GM06990 (cell line): ENCODE results near the gene CDH4.

Experiments
- DNase-seq: peaks from one replicate; pipeline ENCODE4 v3.0.0-alpha.2; 2011; ENCODE audit not compliant: insufficient read length; ENCODE audit errors: extremely low read depth
- H3K27me3 ChIP-seq: replicated peaks from 2 replicates; pipeline ENCODE4 v1.6.0; 2011; ENCODE audit warnings: low read length; ENCODE audit not compliant: control insufficient read depth, insufficient read depth
- H3K36me3 ChIP-seq: 2 replicates; pipeline ENCODE4 v1.5.1; 2011; ENCODE audit warnings: low read length; ENCODE audit not compliant: control insufficient read depth, insufficient read depth
- H3K4me3 ChIP-seq: replicated peaks from 2 replicates; pipeline ENCODE4 v1.5.1; 2011; ENCODE audit warnings: low read depth, mild to moderate bottlenecking, control low read depth, low read length
- CTCF ChIP-seq: IDR thresholded peaks from 2 replicates; pipeline ENCODE4 v1.5.1; 2011; ENCODE audit warnings: low read length, control low read depth, mild to moderate bottlenecking, inconsistent platforms; ENCODE audit not compliant: insufficient read depth, poor library complexity, severe bottlenecking

The CDH4 gene

GRCh38 chr20:61561111-61561830 lies 309.2 kb downstream of the CDH4 start:
- DNase-seq = no peak
- TF ChIP-seq CTCF = no peak
- Histone ChIP-seq H3K36me3 (no peaks in the 10 kb centered on the region), H3K27me3 (no peaks in the 10 kb centered on the region), H3K4me3 (no peak overlapping the region)

- no peaks in the 10 kb centered on the region for H3K36me3 ChIP-seq
- no peak for DNase-seq
- no peak for TF ChIP-seq CTCF
- H3K27me3 ChIP-seq = no peaks in the 10 kb centered on the region
- H3K4me3 ChIP-seq = no peak overlapping the region
Observed at GRCh38 chr20:61562491-61562890, 310.4 kb downstream of the CDH4 start.

GRCh38 chr20:61562897-61563504 lies 310.9 kb downstream of the CDH4 start:
- no peak overlapping the region for H3K4me3 ChIP-seq
- no peaks in the 10 kb centered on the region for H3K27me3 ChIP-seq
- no peak for DNase-seq
- TF ChIP-seq CTCF = no peak
- H3K36me3 ChIP-seq = no peaks in the 10 kb centered on the region

- no peak for TF ChIP-seq CTCF
- Histone ChIP-seq H3K4me3 (no peak overlapping the region), H3K36me3 (no peaks in the 10 kb centered on the region), H3K27me3 (no peaks in the 10 kb centered on the region)
- DNase-seq = no peak
Observed at GRCh38 chr20:61564628-61565027, 312.6 kb downstream of the CDH4 start.

- no peak overlapping the region for H3K4me3 ChIP-seq
- H3K27me3 ChIP-seq = no peaks in the 10 kb centered on the region
- no peaks in the 10 kb centered on the region for H3K36me3 ChIP-seq
- no peak for TF ChIP-seq CTCF
- no peak for DNase-seq
Observed at GRCh38 chr20:61565791-61566190, 313.7 kb downstream of the CDH4 start.
